HEK293T (cell line): ENCODE measurements around the gene SZT2.

Experiments
- FOXK2 ChIP-seq: fragments of 450-650 bp; IDR thresholded peaks from 2 replicates; pipeline ENCODE4 v1.6.1; 2016; ENCODE audit warnings: mild to moderate bottlenecking
- FOXM1 ChIP-seq: fragments of 450-650 bp; IDR thresholded peaks from 2 replicates; pipeline ENCODE4 v1.6.1; 2017; ENCODE audit warnings: mild to moderate bottlenecking, borderline replicate concordance
- HDGF ChIP-seq: fragments of 450-650 bp; IDR thresholded peaks from 2 replicates; pipeline ENCODE4 v1.6.1; 2017; ENCODE audit warnings: antibody characterized with exemption, borderline replicate concordance
- LEF1 ChIP-seq: fragments of 450-650 bp; IDR thresholded peaks from 2 replicates; pipeline ENCODE4 v1.6.1; 2017; ENCODE audit warnings: mild to moderate bottlenecking, borderline replicate concordance
- NFRKB ChIP-seq: fragments of 450-650 bp; IDR thresholded peaks from 2 replicates; pipeline ENCODE4 v1.6.1; 2016; ENCODE audit warnings: mild to moderate bottlenecking, moderate library complexity
- PKNOX1 ChIP-seq: fragments of 450-650 bp; IDR thresholded peaks from 2 replicates; pipeline ENCODE4 v1.6.1; 2016
- SP1 ChIP-seq: fragments of 450-650 bp; IDR thresholded peaks from 2 replicates; pipeline ENCODE4 v1.6.1; 2017
- SUZ12 ChIP-seq: fragments of 450-650 bp; IDR thresholded peaks from 2 replicates; pipeline ENCODE4 v1.6.1; 2016; ENCODE audit warnings: mild to moderate bottlenecking
- TARDBP ChIP-seq: fragments of 450-650 bp; IDR thresholded peaks from 2 replicates; pipeline ENCODE4 v1.6.1; 2016
- ZNF384 ChIP-seq: fragments of 450-650 bp; IDR thresholded peaks from 2 replicates; pipeline ENCODE4 v1.6.1; 2016

GRCh38 chr1:43383449-43383848 lies 6.2 kb upstream of the SZT2 start:
- no peak for TF ChIP-seq LEF1
- TF ChIP-seq HDGF, result no peak
- no peak for TF ChIP-seq TARDBP
- TF ChIP-seq FOXM1, result no peak
- no peak for TF ChIP-seq SP1
- no peak for TF ChIP-seq FOXK2
- TF ChIP-seq ZNF384, result no peak
- TF ChIP-seq NFRKB, result no peak
- TF ChIP-seq SUZ12, result no peak
- TF ChIP-seq PKNOX1, result no peak
